Neural cell (in vitro differentiated cells): ENCODE data around the gene CFAP92.

Experiments used
- EP300 ChIP-seq: fragments of 450-650 bp; conservative IDR thresholded peaks from 2 replicates; pipeline ENCODE4 v1.6.1; 2014; ENCODE audit warnings: antibody characterized with exemption, mild to moderate bottlenecking, moderate library complexity; ENCODE audit not compliant: poor library complexity, severe bottlenecking
- EZH2 ChIP-seq: fragments of 200-600, 300-800 bp; shearing (Covaris generic), sonication (generic); IDR thresholded peaks from 2 replicates; pipeline ENCODE4 v1.6.1; 2014; ENCODE audit warnings: antibody characterized with exemption, low read length, borderline replicate concordance, mild to moderate bottlenecking; ENCODE audit not compliant: insufficient read depth, poor library complexity, severe bottlenecking
- POLR2AphosphoS5 ChIP-seq: IDR thresholded peaks from 2 replicates; pipeline ENCODE4 v1.6.1; 2012
- RAD21 ChIP-seq: fragments of 450-650 bp; conservative IDR thresholded peaks from 2 replicates; pipeline ENCODE4 v1.6.1; 2014; ENCODE audit warnings: antibody characterized with exemption, mild to moderate bottlenecking, moderate library complexity
- SMC3 ChIP-seq: fragments of 450-650 bp; conservative IDR thresholded peaks from 2 replicates; pipeline ENCODE4 v1.6.1; 2014; ENCODE audit warnings: antibody characterized with exemption, mild to moderate bottlenecking, moderate library complexity; ENCODE audit not compliant: poor library complexity
- TAF1 ChIP-seq: IDR thresholded peaks from 2 replicates; pipeline ENCODE4 v1.6.1; 2012; ENCODE audit warnings: low read depth
- TF ChIP-seq, protein P1 (sequence below): fragments of 450-650 bp; IDR thresholded peaks from 2 replicates; pipeline ENCODE4 v1.5.1; 2014; ENCODE audit warnings: antibody characterized with exemption, mild to moderate bottlenecking, moderate library complexity; ENCODE audit not compliant: poor library complexity, severe bottlenecking
- TF ChIP-seq, protein P2 (sequence below): IDR thresholded peaks from 2 replicates; pipeline ENCODE4 v1.6.1; 2012; ENCODE audit warnings: borderline replicate concordance

DNA sequence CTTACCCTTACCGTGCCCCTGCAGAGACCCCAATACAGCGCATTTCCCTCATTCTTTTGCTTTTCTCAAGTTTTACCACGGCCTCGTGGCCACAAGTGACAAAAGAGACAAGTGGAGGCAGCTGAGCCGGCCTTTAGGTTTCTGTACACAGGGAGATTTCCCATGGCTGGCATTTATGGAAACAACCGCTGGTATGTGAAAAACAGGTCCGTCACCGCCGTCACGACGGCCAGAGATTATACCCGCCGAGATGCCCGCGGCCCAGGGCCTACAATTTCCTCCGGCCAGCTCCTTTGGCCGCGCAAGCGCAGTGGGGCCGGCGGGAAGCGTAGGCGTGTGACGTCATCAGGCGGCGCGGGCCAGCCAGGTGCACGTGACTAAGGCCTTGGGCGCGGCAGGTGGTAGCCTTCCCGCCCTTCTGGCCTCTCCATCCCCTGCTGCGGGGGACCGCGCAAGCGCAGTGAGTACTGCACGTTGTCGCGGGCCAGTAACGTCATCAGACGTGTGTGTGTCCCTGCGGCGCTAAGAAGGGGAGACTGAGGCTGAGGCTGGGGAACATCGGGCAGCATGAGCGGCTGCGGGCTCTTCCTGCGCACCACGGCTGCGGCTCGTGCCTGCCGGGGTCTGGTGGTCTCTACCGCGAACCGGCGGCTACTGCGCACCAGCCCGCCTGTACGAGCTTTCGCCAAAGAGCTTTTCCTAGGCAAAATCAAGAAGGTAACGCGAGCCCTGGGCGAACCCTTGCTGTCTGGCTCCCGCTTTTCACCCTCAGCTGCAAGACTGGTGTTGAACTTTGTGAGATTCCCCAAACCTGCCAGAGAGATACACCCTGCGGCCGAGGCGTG, 114.5 kb downstream of the CFAP92 start, which contains the start of gene ACAD9:
- TF ChIP-seq RAD21: peak; percentile 54
- TF ChIP-seq, protein P1, sequence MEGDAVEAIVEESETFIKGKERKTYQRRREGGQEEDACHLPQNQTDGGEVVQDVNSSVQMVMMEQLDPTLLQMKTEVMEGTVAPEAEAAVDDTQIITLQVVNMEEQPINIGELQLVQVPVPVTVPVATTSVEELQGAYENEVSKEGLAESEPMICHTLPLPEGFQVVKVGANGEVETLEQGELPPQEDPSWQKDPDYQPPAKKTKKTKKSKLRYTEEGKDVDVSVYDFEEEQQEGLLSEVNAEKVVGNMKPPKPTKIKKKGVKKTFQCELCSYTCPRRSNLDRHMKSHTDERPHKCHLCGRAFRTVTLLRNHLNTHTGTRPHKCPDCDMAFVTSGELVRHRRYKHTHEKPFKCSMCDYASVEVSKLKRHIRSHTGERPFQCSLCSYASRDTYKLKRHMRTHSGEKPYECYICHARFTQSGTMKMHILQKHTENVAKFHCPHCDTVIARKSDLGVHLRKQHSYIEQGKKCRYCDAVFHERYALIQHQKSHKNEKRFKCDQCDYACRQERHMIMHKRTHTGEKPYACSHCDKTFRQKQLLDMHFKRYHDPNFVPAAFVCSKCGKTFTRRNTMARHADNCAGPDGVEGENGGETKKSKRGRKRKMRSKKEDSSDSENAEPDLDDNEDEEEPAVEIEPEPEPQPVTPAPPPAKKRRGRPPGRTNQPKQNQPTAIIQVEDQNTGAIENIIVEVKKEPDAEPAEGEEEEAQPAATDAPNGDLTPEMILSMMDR: no peak
- TF ChIP-seq, protein P2, sequence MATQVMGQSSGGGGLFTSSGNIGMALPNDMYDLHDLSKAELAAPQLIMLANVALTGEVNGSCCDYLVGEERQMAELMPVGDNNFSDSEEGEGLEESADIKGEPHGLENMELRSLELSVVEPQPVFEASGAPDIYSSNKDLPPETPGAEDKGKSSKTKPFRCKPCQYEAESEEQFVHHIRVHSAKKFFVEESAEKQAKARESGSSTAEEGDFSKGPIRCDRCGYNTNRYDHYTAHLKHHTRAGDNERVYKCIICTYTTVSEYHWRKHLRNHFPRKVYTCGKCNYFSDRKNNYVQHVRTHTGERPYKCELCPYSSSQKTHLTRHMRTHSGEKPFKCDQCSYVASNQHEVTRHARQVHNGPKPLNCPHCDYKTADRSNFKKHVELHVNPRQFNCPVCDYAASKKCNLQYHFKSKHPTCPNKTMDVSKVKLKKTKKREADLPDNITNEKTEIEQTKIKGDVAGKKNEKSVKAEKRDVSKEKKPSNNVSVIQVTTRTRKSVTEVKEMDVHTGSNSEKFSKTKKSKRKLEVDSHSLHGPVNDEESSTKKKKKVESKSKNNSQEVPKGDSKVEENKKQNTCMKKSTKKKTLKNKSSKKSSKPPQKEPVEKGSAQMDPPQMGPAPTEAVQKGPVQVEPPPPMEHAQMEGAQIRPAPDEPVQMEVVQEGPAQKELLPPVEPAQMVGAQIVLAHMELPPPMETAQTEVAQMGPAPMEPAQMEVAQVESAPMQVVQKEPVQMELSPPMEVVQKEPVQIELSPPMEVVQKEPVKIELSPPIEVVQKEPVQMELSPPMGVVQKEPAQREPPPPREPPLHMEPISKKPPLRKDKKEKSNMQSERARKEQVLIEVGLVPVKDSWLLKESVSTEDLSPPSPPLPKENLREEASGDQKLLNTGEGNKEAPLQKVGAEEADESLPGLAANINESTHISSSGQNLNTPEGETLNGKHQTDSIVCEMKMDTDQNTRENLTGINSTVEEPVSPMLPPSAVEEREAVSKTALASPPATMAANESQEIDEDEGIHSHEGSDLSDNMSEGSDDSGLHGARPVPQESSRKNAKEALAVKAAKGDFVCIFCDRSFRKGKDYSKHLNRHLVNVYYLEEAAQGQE: peak; percentile 69
- peak; percentile 90 for TF ChIP-seq POLR2AphosphoS5
- TF ChIP-seq EZH2: no peak
- TF ChIP-seq TAF1: peak; percentile 65
- TF ChIP-seq EP300: peak; percentile 85
- peak; percentile 61 for TF ChIP-seq SMC3
